WTC11 (cell line): ENCODE data around the gene PRKCZ.

Experiments
- ATF2 ChIP-seq: sonication (generic); formaldehyde crosslinking; IDR thresholded peaks from 2 replicates; pipeline ENCODE4 v1.8.1; 2022; ENCODE audit warnings: low read depth, missing genetic modification reagents, borderline replicate concordance
- CREB1 ChIP-seq: sonication (generic); formaldehyde crosslinking; IDR thresholded peaks from 2 replicates; pipeline ENCODE4 v1.8.0; 2023; ENCODE audit warnings: mild to moderate bottlenecking, missing genetic modification reagents
- ELF4 ChIP-seq: sonication (generic); formaldehyde crosslinking; IDR thresholded peaks from 2 replicates; pipeline ENCODE4 v1.8.1; 2022; ENCODE audit warnings: low read depth, mild to moderate bottlenecking, moderate library complexity, missing genetic modification reagents
- FOXJ3 ChIP-seq: sonication (generic); formaldehyde crosslinking; IDR thresholded peaks from 2 replicates; pipeline ENCODE4 v1.9.0; 2021; ENCODE audit warnings: missing genetic modification reagents, mild to moderate bottlenecking, borderline replicate concordance
- HMGXB4 ChIP-seq: sonication (generic); formaldehyde crosslinking; IDR thresholded peaks from 2 replicates; pipeline ENCODE4 v1.8.1; 2023; ENCODE audit warnings: mild to moderate bottlenecking, moderate library complexity, missing genetic modification reagents
- NR1H2 ChIP-seq: sonication (generic); formaldehyde crosslinking; IDR thresholded peaks from 2 replicates; pipeline ENCODE4 v1.9.0; 2021; ENCODE audit warnings: mild to moderate bottlenecking, moderate library complexity, missing genetic modification reagents
- OVOL2 ChIP-seq: fragments of 250-450 bp; sonication (Bioruptor Pico); IDR thresholded peaks from 2 replicates; pipeline ENCODE4 v1.9.0; 2021; ENCODE audit warnings: mild to moderate bottlenecking, borderline replicate concordance
- RELA ChIP-seq: sonication (generic); formaldehyde crosslinking; IDR thresholded peaks from 2 replicates; pipeline ENCODE4 v1.8.1; 2022; ENCODE audit warnings: missing genetic modification reagents, mild to moderate bottlenecking, borderline replicate concordance
- RORB ChIP-seq: fragments of 250-450 bp; sonication (Bioruptor Pico); IDR thresholded peaks from 2 replicates; pipeline ENCODE4 v1.9.0; 2021; ENCODE audit warnings: mild to moderate bottlenecking
- SP1 ChIP-seq: sonication (generic); formaldehyde crosslinking; conservative IDR thresholded peaks from 2 replicates; pipeline ENCODE4 v1.8.1; 2022; ENCODE audit warnings: missing genetic modification reagents
- ZNF219 ChIP-seq: sonication (generic); formaldehyde crosslinking; IDR thresholded peaks from 2 replicates; pipeline ENCODE4 v1.8.0; 2023; ENCODE audit warnings: missing genetic modification reagents, mild to moderate bottlenecking, borderline replicate concordance
- ZNF396 ChIP-seq: fragments of 250-450 bp; sonication (Bioruptor Pico); IDR thresholded peaks from 2 replicates; pipeline ENCODE4 v1.8.0; 2021; ENCODE audit warnings: mild to moderate bottlenecking, moderate library complexity, borderline replicate concordance
- TF ChIP-seq, protein P1 (sequence below): fragments of 200-600 bp; IDR thresholded peaks from 2 replicates; pipeline ENCODE4 v1.8.0; 2022; ENCODE audit warnings: antibody characterized with exemption
- TF ChIP-seq, protein P2 (sequence below): sonication (generic); formaldehyde crosslinking; IDR thresholded peaks from 2 replicates; pipeline ENCODE4 v1.8.1; 2023; ENCODE audit warnings: mild to moderate bottlenecking, missing genetic modification reagents, moderate library complexity

GRCh38 chr1:2046174-2046917 lies 3.9 kb upstream of the PRKCZ start:
- TF ChIP-seq NR1H2 (CRISPR knock-in tag) (no peak), FOXJ3 (CRISPR knock-in tag) (no peak), OVOL2 (CRISPR knock-in tag) (no peak), SP1 (CRISPR knock-in tag) (peak; percentile 59; the same call in 1 of the 2 replicates), RELA (CRISPR knock-in tag) (no peak), ZNF219 (no peak), HMGXB4 (peak; percentile 68), CREB1 (CRISPR knock-in tag) (no peak), ELF4 (CRISPR knock-in tag) (no peak), ATF2 (CRISPR knock-in tag) (no peak), RORB (no peak), ZNF396 (CRISPR knock-in tag) (no peak)
- TF ChIP-seq, protein P1, sequence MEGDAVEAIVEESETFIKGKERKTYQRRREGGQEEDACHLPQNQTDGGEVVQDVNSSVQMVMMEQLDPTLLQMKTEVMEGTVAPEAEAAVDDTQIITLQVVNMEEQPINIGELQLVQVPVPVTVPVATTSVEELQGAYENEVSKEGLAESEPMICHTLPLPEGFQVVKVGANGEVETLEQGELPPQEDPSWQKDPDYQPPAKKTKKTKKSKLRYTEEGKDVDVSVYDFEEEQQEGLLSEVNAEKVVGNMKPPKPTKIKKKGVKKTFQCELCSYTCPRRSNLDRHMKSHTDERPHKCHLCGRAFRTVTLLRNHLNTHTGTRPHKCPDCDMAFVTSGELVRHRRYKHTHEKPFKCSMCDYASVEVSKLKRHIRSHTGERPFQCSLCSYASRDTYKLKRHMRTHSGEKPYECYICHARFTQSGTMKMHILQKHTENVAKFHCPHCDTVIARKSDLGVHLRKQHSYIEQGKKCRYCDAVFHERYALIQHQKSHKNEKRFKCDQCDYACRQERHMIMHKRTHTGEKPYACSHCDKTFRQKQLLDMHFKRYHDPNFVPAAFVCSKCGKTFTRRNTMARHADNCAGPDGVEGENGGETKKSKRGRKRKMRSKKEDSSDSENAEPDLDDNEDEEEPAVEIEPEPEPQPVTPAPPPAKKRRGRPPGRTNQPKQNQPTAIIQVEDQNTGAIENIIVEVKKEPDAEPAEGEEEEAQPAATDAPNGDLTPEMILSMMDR: peak; percentile 65
- TF ChIP-seq, protein P2, sequence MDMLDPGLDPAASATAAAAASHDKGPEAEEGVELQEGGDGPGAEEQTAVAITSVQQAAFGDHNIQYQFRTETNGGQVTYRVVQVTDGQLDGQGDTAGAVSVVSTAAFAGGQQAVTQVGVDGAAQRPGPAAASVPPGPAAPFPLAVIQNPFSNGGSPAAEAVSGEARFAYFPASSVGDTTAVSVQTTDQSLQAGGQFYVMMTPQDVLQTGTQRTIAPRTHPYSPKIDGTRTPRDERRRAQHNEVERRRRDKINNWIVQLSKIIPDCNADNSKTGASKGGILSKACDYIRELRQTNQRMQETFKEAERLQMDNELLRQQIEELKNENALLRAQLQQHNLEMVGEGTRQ (CRISPR knock-in tag): no peak
